ENCODE data around the gene TPCN2. TPM values are rescaled to one million over a fixed set of nuclear protein-coding genes. Genes with fewer than 3 reads are reported as not detected.

The TPCN2 gene
- total and polyA plus RNA-seq, 4 donors = 6.4 to 20.8 (median 12.1) TPM

GRCh38 chr11:69011624-69012091 lies 37.1 kb upstream of the TPCN2 start:
- Histone ChIP-seq H3K9me3 (ENCODE audit: control insufficient read depth in 4 of 4, low read length in 3 of 4) (no peaks in the 10 kb centered on the region), H3K27me3 (ENCODE audit: control insufficient read depth in 4 of 4, insufficient read depth in 4 of 4, low read length in 3 of 4) (no peaks in the 10 kb centered on the region), H3K9ac (ENCODE audit: low read depth in 1 of 2, low read length in 2 of 2) (no peak overlapping the region), H3K4me1 (ENCODE audit: control insufficient read depth in 4 of 4, insufficient read depth in 4 of 4, low read length in 3 of 4) (peaks cover 25 to 59% (median 44%) of the 10 kb centered on the region in 4 donors), H3K4me3 (ENCODE audit: low read depth in 1 of 3, low read length in 3 of 3) (no peak overlapping the region), H3K27ac (ENCODE audit: low read depth in 1 of 2, low read length in 2 of 2) (peak overlapping the region; percentile 70 to 90), H3K36me3 (ENCODE audit: control insufficient read depth in 4 of 4, insufficient read depth in 3 of 4, low read depth in 1 of 4, low read length in 3 of 4) (no peaks in the 10 kb centered on the region)
- 82% methylated on average over 9 of the region's 9 CpGs for WGBS
- no peak for TF ChIP-seq EGR1 (IDR thresholded peaks at IDR 0.05; ENCODE audit: low read depth in 2 of 2)
- no peak for TF ChIP-seq RAD21 (IDR thresholded peaks at IDR 0.05)
- no peak for TF ChIP-seq HNF4G (IDR thresholded peaks at IDR 0.05)
- no peak for TF ChIP-seq TAF1 (conservative IDR thresholded peaks at IDR 0.05)
- no peak for DNase-seq (ENCODE audit: low spot score)

GRCh38 chr11:69012092-69013008 lies 36.4 kb upstream of the TPCN2 start:
- Histone ChIP-seq H3K4me3 (ENCODE audit: low read depth in 1 of 3, low read length in 3 of 3) (peak overlapping the region in 2 of 3 donors; percentile 8 to 37), H3K9ac (ENCODE audit: low read depth in 1 of 2, low read length in 2 of 2) (no peak overlapping the region), H3K27me3 (ENCODE audit: control insufficient read depth in 4 of 4, insufficient read depth in 4 of 4, low read length in 3 of 4) (no peaks in the 10 kb centered on the region), H3K27ac (ENCODE audit: low read depth in 1 of 2, low read length in 2 of 2) (peak overlapping the region; percentile 55 to 90), H3K9me3 (ENCODE audit: control insufficient read depth in 4 of 4, low read length in 3 of 4) (no peaks in the 10 kb centered on the region), H3K36me3 (ENCODE audit: control insufficient read depth in 4 of 4, insufficient read depth in 3 of 4, low read depth in 1 of 4, low read length in 3 of 4) (no peaks in the 10 kb centered on the region), H3K4me1 (ENCODE audit: control insufficient read depth in 4 of 4, insufficient read depth in 4 of 4, low read length in 3 of 4) (peaks cover 25 to 52% (median 38%) of the 10 kb centered on the region in 4 donors)
- TF ChIP-seq GABPA (IDR thresholded peaks at IDR 0.05 in 1 of 2, conservative IDR thresholded peaks at IDR 0.05 in 1 of 2) = no peak
- no peak for TF ChIP-seq SP1 (IDR thresholded peaks at IDR 0.05)
- no peak for TF ChIP-seq ZBTB33 (IDR thresholded peaks at IDR 0.05)
- no peak for TF ChIP-seq RXRA (IDR thresholded peaks at IDR 0.05)
- TF ChIP-seq ATF3 (IDR thresholded peaks at IDR 0.05) = no peak
- no peak for TF ChIP-seq RAD21 (IDR thresholded peaks at IDR 0.05)
- no peak for TF ChIP-seq MAX (IDR thresholded peaks at IDR 0.05)
- TF ChIP-seq NR2F2 (IDR thresholded peaks at IDR 0.05) = no peak
- TF ChIP-seq TAF1 (conservative IDR thresholded peaks at IDR 0.05) = no peak
- no peak for TF ChIP-seq YY1 (IDR thresholded peaks at IDR 0.05)
- no peak for TF ChIP-seq HNF4G (IDR thresholded peaks at IDR 0.05)
- no peak for TF ChIP-seq HNF4A (conservative IDR thresholded peaks at IDR 0.05)
- no peak for TF ChIP-seq EGR1 (IDR thresholded peaks at IDR 0.05; ENCODE audit: low read depth in 2 of 2)
- no peak for TF ChIP-seq FOXA1 (IDR thresholded peaks at IDR 0.05)
- no peak for TF ChIP-seq REST (IDR thresholded peaks at IDR 0.05)
- TF ChIP-seq JUND (IDR thresholded peaks at IDR 0.05) = no peak
- 53% methylated on average over 21 of the region's 21 CpGs for WGBS
- DNase-seq (ENCODE audit: low spot score) = no peak
